Spleen (tissue), 11 donors: Measurements from ENCODE around the gene AURKA. TPM values are rescaled to one million over a fixed set of nuclear protein-coding genes. Genes with fewer than 3 reads are reported as not detected.

Experiments used
- DNase-seq: peaks from one replicate; pipeline ENCODE4 v3.0.0-alpha.2; 2020
- H3K27ac ChIP-seq, 8 donors: fragments of 200-600 bp; sonication (generic) in 7 of 8; 1 replicate in 4 of 8; 2 replicates in 4 of 8; pipeline versions ENCODE4 v1.5.0 to v1.8.0; 2016 to 2021; ENCODE audit warnings: inconsistent platforms in 4 of 8, mild to moderate bottlenecking in 4 of 8, moderate library complexity in 1 of 8
- H3K27me3 ChIP-seq, 7 donors: fragments of 200-600 bp; sonication (generic) in 6 of 7; replicated peaks in 1 of 7; 1 replicate in 4 of 7; 2 replicates in 3 of 7; pipeline versions ENCODE4 v1.5.0 to v1.8.0; 2016 to 2021; ENCODE audit warnings: inconsistent platforms in 3 of 7, mild to moderate bottlenecking in 1 of 7
- H3K36me3 ChIP-seq, 6 donors: fragments of 200-600 bp; sonication (generic) in 5 of 6; 1 replicate in 4 of 6; 2 replicates in 2 of 6; pipeline versions ENCODE4 v1.5.0 to v1.8.0; 2016 to 2021; ENCODE audit warnings: inconsistent platforms in 2 of 6
- H3K4me1 ChIP-seq, 6 donors: fragments of 200-600 bp; sonication (generic) in 5 of 6; 1 replicate in 3 of 6; 2 replicates in 3 of 6; pipeline versions ENCODE4 v1.5.0 to v1.8.0; 2016 to 2021; ENCODE audit warnings: inconsistent platforms in 3 of 6
- H3K4me3 ChIP-seq, 8 donors: fragments of 200-600 bp; sonication (generic) in 7 of 8; 1 replicate in 4 of 8; 2 replicates in 4 of 8; pipeline versions ENCODE4 v1.5.0 to v1.8.0; 2016 to 2021; ENCODE audit warnings: inconsistent platforms in 4 of 8, mild to moderate bottlenecking in 4 of 8, moderate library complexity in 2 of 8
- H3K9me3 ChIP-seq, 8 donors: fragments of 200-600 bp; sonication (generic) in 7 of 8; 1 replicate in 4 of 8; 2 replicates in 4 of 8; pipeline versions ENCODE4 v1.5.0 to v1.8.0; 2016 to 2021; ENCODE audit warnings: inconsistent platforms in 4 of 8
- CTCF ChIP-seq, 11 experiments: fragments of 200-600 bp in 7 of 11; fragments of 450-650 bp in 4 of 11; sonication (generic) in 4 of 11; IDR thresholded peaks in 8 of 11; conservative IDR thresholded peaks in 3 of 11; 1 replicate in 7 of 11; 2 replicates in 4 of 11; pipeline versions ENCODE4 v1.4.0 to v1.8.0; 2016 to 2021; ENCODE audit warnings: antibody characterized with exemption in 11 of 11, inconsistent platforms in 4 of 11, mild to moderate bottlenecking in 1 of 11
- POLR2A ChIP-seq, 3 donors: fragments of 450-650 bp; IDR thresholded peaks; one replicate each; pipeline ENCODE4 v1.5.1; 2017; ENCODE audit warnings: antibody characterized with exemption in 3 of 3, mild to moderate bottlenecking in 1 of 3
- POLR2AphosphoS5 ChIP-seq, 3 donors: sonication (generic); formaldehyde crosslinking; IDR thresholded peaks; one replicate each; pipeline ENCODE4 v1.5.1; 2017; ENCODE audit warnings: antibody characterized with exemption in 3 of 3
- WGBS, 5 donors: extraction: QIAGEN DNeasy Blood & Tissue Kit in 3 of 5; methylation state at CpG; one replicate each; pipeline versions ENCODE4 v1.1.5 to v1.1.7; 2013 to 2018; 5-methylcytosine and 5-hydroxymethylcytosine counted together
- intact Hi-C: fragments of 100-400 bp; cut with DNase I; formaldehyde crosslinking; loops from one replicate; pipeline ENCODE4 v1.15.0; 2023; ENCODE audit warnings: low total_unique reads
- polyA plus RNA-seq, 3 donors: library from polyadenylated mRNA; stranded (reverse); fragments of 200-250 nt; gene quantifications; one replicate each; pipeline ENCODE4 v1.2.1, GENCODE V29; 2013
- total RNA-seq, 7 donors: library from RNA; depleted of rRNA in 3 of 7; stranded (reverse); fragments of >200 nt in 3 of 7; fragmentation: NEBNext Ultra II Directional in 4 of 7; extraction: Animal tissue kit (Norgen Biotek cat#: 25700) in 4 of 7; gene quantifications; one replicate each; pipeline versions ENCODE4 v1.1.0 to v1.2.1, GENCODE V29; 2016 to 2021
- donor health status: healthy with polysubstance abuse.
- donor health status: DM: no; HTN: no; CAD: no; lungs with moderate emphysema.
- donor health status: DM: no; HTN: no; CAD: no.
- donor health status: Bipolar disorder and iron deficiency.
- donor health status: healthy.
- donor health status: DM: no; HTN: no; CAD: no.
- donor health status: DM: yes; HTN: yes; CAD: no.

AURKA gene
- total and polyA plus RNA-seq, 10 donors: 1.6 to 10.0 (median 6.1) TPM

GRCh38 chr20:56428881-56429280, 36.9 kb upstream of the AURKA start:
- Histone ChIP-seq H3K27me3 (no peaks in the 10 kb centered on the region), H3K4me3 (peak overlapping the region in 3 of 8 donors; percentile 8 to 40 (median 16)), H3K4me1 (peaks cover 10 to 86% (median 40%) of the 10 kb centered on the region in 6 donors), H3K36me3 (no peaks in the 10 kb centered on the region), H3K9me3 (no peaks in the 10 kb centered on the region), H3K27ac (peak overlapping the region in 7 of 8 donors; percentile 58 to 84 (median 68))
- intact Hi-C loops: no loop called here
- 49 to 77% (median 65%) methylated on average over 8 of the region's 8 CpGs for WGBS, 5 donors
- no peak for TF ChIP-seq POLR2A (IDR thresholded peaks at IDR 0.05)
- TF ChIP-seq CTCF (IDR thresholded peaks at IDR 0.05 in 8 of 11, conservative IDR thresholded peaks at IDR 0.05 in 3 of 11): no peak
- no peak for TF ChIP-seq POLR2AphosphoS5 (IDR thresholded peaks at IDR 0.05)
- DNase-seq: no peak

- no peaks in the 10 kb centered on the region for H3K9me3 ChIP-seq
- no peaks in the 10 kb centered on the region for H3K27me3 ChIP-seq
- H3K36me3 ChIP-seq: no peaks in the 10 kb centered on the region
- WGBS, 5 donors: 79 to 93% (median 89%) methylated on average over 5 of the region's 5 CpGs
- H3K4me1 ChIP-seq: peaks cover 10 to 86% (median 42%) of the 10 kb centered on the region in 6 donors
- H3K27ac ChIP-seq: peak overlapping the region in 7 of 8 donors; percentile 58 to 84 (median 68)
- intact Hi-C loops: no loop called here
- H3K4me3 ChIP-seq: peak overlapping the region in 1 of 8 donors; percentile 40
- no peak for TF ChIP-seq CTCF (IDR thresholded peaks at IDR 0.05 in 8 of 11, conservative IDR thresholded peaks at IDR 0.05 in 3 of 11)
- TF ChIP-seq POLR2A (IDR thresholded peaks at IDR 0.05): no peak
- TF ChIP-seq POLR2AphosphoS5 (IDR thresholded peaks at IDR 0.05): no peak
- no peak for DNase-seq
Observed at GRCh38 chr20:56428410-56428809, 36.4 kb upstream of the AURKA start.

GRCh38 chr20:56427797-56428196, 35.8 kb upstream of the AURKA start:
- no peak for DNase-seq
- H3K27ac ChIP-seq: peak overlapping the region in 5 of 8 donors; percentile 25 to 84 (median 71)
- WGBS, 5 donors: 73 to 88% (median 76%) methylated on average over 4 of the region's 4 CpGs

GRCh38 chr20:56426926-56427325, 34.9 kb upstream of the AURKA start:
- H3K27me3 ChIP-seq: no peaks in the 10 kb centered on the region
- no peak for DNase-seq
- peak overlapping the region in 2 of 8 donors; percentile 84 for H3K27ac ChIP-seq
- H3K4me1 ChIP-seq: peaks cover 12 to 97% (median 53%) of the 10 kb centered on the region in 6 donors
- H3K36me3 ChIP-seq: no peaks in the 10 kb centered on the region
- intact Hi-C loops: no loop called here
- no peaks in the 10 kb centered on the region for H3K9me3 ChIP-seq
- no peak overlapping the region for H3K4me3 ChIP-seq
- no peak for TF ChIP-seq POLR2A (IDR thresholded peaks at IDR 0.05)
- no peak for TF ChIP-seq CTCF (IDR thresholded peaks at IDR 0.05 in 8 of 11, conservative IDR thresholded peaks at IDR 0.05 in 3 of 11)
- no peak for TF ChIP-seq POLR2AphosphoS5 (IDR thresholded peaks at IDR 0.05)

More at GRCh38 chr20:56427797-56428196, 35.8 kb upstream of the AURKA start:
- Histone ChIP-seq H3K27me3 (no peaks in the 10 kb centered on the region), H3K4me3 (peak overlapping the region in 1 of 8 donors; percentile 40), H3K9me3 (no peaks in the 10 kb centered on the region), H3K4me1 (peaks cover 10 to 89% (median 45%) of the 10 kb centered on the region in 6 donors), H3K36me3 (no peaks in the 10 kb centered on the region)
- no peak for TF ChIP-seq POLR2AphosphoS5 (IDR thresholded peaks at IDR 0.05)
- peak in 1 of 11 experiments; percentile 11 for TF ChIP-seq CTCF (IDR thresholded peaks at IDR 0.05 in 8 of 11, conservative IDR thresholded peaks at IDR 0.05 in 3 of 11)
- intact Hi-C loops: no loop called here
